Central memory CD4-positive, alpha-beta T cell (primary cell): ENCODE results near the gene HIPK2.

Experiments
- DNase-seq: peaks from one replicate; pipeline ENCODE4 v3.0.0; 2022

Gene HIPK2

GRCh38 chr7:139667377-139667776 lies 110.4 kb downstream of the HIPK2 start:
- DNase-seq: no peak

GRCh38 chr7:139666501-139666900 lies 111.3 kb downstream of the HIPK2 start:
- no peak for DNase-seq

GRCh38 chr7:139664434-139664833 lies 113.4 kb downstream of the HIPK2 start:
- DNase-seq: no peak

DNA sequence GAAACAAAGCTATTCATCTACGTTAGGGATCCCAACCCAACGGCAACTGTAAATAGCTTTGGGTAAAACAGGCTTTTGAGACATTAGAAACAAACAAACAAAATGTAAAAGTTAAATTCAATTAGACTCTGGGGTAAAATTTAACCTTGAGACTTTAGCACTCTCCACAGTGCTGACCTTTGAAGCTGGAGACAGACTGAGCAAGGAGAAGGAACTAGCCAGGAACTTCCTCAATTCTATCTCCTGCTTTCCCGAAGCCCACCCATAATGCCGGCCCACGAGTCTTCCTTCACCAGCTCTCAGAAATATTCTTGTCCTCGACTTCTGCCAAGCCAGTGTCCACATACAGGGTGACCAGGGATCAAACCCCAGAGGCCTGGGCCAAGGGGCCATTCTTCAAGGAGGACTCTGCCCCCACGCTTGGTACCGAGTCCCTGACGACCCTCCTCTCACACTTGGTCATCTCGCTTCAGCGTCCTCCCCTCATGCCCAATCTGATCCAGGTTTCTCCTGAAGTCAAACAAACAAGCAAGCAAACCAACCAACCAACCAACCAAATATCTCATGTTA lies 114.1 kb downstream of the HIPK2 start:
- no peak for DNase-seq

GRCh38 chr7:139661903-139662302 lies 115.9 kb downstream of the HIPK2 start:
- no peak for DNase-seq

GRCh38 chr7:139661043-139661440 lies 116.8 kb downstream of the HIPK2 start:
- no peak for DNase-seq

- no peak for DNase-seq
Observed at GRCh38 chr7:139660317-139661042, 117.3 kb downstream of the HIPK2 start.

DNA sequence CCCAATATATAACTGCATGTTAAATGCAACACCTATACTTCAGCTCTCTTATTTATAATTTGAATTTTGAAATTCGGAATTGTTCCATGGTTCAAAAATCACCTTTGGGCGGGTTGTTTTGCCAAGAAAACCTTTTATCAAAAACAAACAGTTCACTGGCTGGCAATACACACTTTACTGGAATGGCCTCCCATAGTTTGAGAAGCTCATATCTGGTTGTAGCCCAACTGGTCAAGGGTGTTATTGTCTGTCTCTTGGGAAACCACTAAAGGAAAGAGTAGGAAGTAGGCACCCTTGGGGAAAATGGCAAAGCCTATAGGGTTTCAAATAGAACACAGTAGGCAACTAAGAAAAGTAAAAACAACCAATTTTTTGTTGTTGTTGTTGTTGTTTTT lies 117.9 kb downstream of the HIPK2 start:
- no peak for DNase-seq

- DNase-seq: no peak
Observed at GRCh38 chr7:139658908-139659675, 118.7 kb downstream of the HIPK2 start.

DNA sequence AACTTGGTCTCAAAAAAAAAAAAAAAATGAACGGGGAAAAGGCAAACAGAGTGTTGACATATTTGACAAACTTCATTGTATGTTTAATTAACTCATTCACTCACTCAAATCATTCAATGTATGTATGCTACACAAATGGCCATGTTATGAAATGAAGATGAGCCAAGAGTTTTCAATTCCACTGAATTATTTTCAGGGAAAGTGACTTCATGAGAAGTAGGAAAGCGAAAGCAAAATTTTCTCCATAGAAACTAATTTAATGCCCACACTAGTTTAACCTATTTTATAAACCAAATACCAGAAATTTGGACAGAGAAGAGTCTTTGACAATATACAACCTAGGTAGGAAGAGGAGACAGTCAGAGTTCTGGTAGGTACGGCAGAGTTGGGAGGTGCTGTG lies 119.5 kb downstream of the HIPK2 start:
- no peak for DNase-seq

DNA sequence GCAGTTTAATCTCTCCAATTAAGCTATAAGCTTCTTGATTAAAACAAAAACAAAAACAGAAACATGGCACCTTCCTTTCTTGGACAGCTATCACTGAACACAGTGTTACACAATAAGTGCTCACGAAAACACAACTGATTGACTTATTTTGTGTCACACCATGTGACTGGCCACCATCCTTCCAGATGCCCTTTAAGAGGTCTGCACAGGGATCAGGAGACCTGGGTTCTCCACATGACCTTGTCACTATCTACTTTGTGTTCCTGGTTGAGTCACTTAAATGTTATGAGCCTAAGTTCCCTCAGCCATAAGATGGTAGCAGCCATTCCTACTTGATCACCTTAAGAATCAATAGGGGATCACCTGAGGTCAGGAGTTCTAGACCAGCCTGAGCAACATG lies 120.1 kb downstream of the HIPK2 start:
- no peak for DNase-seq

DNA sequence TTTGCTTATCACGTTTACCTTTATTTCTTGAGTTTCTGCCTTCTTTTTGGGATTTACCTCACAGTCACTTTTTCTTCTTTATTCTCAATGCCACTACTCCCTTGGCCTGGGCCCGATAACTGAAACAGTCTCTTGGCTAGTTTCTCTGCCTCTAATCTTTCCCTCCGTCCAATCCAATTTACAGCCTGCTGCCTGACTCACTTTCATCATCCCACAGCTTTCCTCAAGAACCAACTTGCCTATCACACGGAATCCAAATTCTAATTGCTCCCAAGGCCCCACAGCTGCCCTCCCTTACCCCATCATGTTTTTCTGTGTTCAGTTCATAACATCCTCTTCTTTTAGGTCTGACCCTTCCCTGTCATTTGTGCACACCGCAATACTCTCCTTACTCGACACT lies 121.4 kb downstream of the HIPK2 start:
- DNase-seq: no peak

- no peak for DNase-seq
Observed at GRCh38 chr7:139655305-139655704, 122.5 kb downstream of the HIPK2 start.

- no peak for DNase-seq
Observed at GRCh38 chr7:139654276-139655181, 123.3 kb downstream of the HIPK2 start.

- no peak for DNase-seq
Observed at GRCh38 chr7:139651914-139652313, 125.9 kb downstream of the HIPK2 start.

DNA sequence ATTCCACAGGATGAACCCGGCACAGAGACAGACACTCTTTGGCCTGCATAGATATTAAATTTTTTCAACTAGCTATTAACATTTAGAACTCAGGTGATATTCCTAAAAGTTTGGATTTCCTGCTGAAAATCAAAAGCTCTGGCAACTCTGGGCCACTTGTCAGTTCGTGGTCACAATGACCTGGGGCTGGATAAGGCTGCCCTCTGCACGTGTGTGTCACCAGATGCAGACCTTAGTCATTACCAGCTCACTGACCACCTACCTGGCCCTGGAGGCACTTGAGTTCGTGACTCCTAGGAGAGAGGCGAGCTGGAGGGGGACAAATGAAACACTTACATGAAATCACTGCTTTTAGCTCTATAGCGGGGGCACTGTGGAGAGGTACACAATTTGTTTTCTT lies 126.5 kb downstream of the HIPK2 start:
- no peak for DNase-seq

- no peak for DNase-seq
Observed at GRCh38 chr7:139650429-139651100, 127.2 kb downstream of the HIPK2 start.

- no peak for DNase-seq
Observed at GRCh38 chr7:139648941-139649425, 128.8 kb downstream of the HIPK2 start.

DNA sequence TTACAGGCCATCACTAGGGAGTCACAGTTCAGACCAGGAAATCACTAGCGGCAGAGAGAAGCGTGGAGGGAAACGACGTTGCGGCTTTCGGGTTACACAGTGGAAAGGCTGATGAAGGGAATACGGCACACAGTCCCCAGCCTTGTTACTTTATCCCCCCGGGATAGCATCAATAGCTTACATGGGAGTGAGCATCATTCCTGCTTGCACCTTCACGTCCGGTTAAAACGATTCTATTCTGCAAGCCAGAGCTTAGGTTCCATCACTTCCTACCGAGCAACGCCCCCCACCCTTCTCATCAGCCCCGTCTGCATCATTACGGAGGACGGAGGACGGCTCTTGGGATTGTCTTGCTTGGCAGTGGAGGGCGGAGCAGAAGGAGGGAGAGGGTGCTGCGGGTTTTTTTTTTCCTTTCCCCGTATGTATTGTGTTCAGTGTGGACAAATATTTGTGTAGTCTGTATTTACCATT lies 129.4 kb downstream of the HIPK2 start:
- no peak for DNase-seq

- DNase-seq: no peak
Observed at GRCh38 chr7:139647814-139648390, 129.9 kb downstream of the HIPK2 start.

- no peak for DNase-seq
Observed at GRCh38 chr7:139647085-139647484, 130.7 kb downstream of the HIPK2 start.

DNA sequence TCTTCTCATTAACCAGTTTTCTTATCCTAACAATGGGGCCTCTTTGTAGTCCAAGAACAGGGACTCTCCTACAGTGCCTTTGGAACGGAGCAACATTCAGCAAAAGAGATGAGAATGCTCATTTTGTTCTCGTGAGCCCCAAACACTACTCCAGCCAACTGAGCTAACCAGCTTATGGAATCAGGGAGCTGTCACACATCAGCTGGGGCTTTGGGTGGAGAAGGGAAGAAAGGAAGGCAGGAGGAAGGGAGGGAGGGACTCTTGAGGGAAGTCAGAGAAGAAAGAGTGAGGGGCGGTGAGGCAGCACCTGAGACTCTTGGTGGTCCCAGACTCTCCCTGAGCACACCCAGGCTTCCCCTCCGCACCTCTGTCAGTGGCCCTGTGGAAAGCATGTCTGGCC lies 131.2 kb downstream of the HIPK2 start:
- DNase-seq: no peak
